SH-SY5Y (cell line): ENCODE data around the gene FBXL14.

Experiments used
- GATA2 ChIP-seq: IDR thresholded peaks from 2 replicates; pipeline ENCODE4 v1.6.1; 2011; ENCODE audit warnings: mild to moderate bottlenecking, low read depth, low read length
- GATA3 ChIP-seq: IDR thresholded peaks from 2 replicates; pipeline ENCODE4 v1.6.1; 2011; ENCODE audit warnings: low read depth, mild to moderate bottlenecking, low read length, moderate library complexity

- no peak for TF ChIP-seq GATA3
- no peak for TF ChIP-seq GATA2
Measured at GRCh38 chr12:1529228-1529861, 65.0 kb downstream of the FBXL14 start.
